K562 (cell line): ENCODE results near the gene ARHGAP26. TPM values are rescaled to one million over a fixed set of nuclear protein-coding genes. Genes with fewer than 3 reads are reported as not detected.

Experiments
- ATAC-seq: fragments of 200-7000 bp; cut with Tn5 transposase; 3 replicates; pipeline ENCODE4 v1.9.1; 2020; ENCODE audit warnings: moderate library complexity
- BruUV-seq: library from RNA; stranded (reverse); fragments of 400-500 nt; replicated peaks from 2 replicates; lab custom pipeline; 2021; lab: Mats Ljungman, UMichigan
- CTCF ChIA-PET: fragments of 300-600 bp; formaldehyde crosslinking; extraction: SDS; loops from one replicate; lab custom pipeline; 2021; ENCODE audit warnings: low intra/inter-chr PET ratio; lab: Yijun Ruan, JAX
- POLR2A ChIA-PET: fragments of 300-600, 350-650 bp; sonication (Branson Sonifier 250); formaldehyde crosslinking; extraction: SDS; loops from one replicate; lab custom pipeline; 2021; ENCODE audit warnings: antibody characterized with exemption, inconsistent platforms; lab: Yijun Ruan, JAX
- DNase-seq, 4 experiments: peaks; one replicate each; pipeline versions ENCODE4 v3.0.0 to v3.0.0-alpha.2; 2011 to 2018; ENCODE audit warnings: low spot score in 3 of 4, mixed read lengths in 3 of 4; ENCODE audit errors: extremely low read depth in 1 of 4
- FAIRE-seq: peaks from 2 replicates; lab custom pipeline; 2011; peaks lifted over from hg19 to GRCh38; lab: Jason Lieb, UNC
- H2AFZ ChIP-seq: 2 replicates; pipeline ENCODE4 v1.6.0; 2011; ENCODE audit warnings: low read depth, low read length, control low read depth, inconsistent platforms
- H3K27ac ChIP-seq: fragments of 200-600 bp; 3 replicates; pipeline ENCODE4 v1.8.0; 2011; ENCODE audit warnings: low read depth, mild to moderate bottlenecking, control low read depth, inconsistent platforms, low read length, moderate library complexity, mixed read lengths; ENCODE audit errors: extremely low read depth
- H3K27me3 ChIP-seq, 2 experiments: fragments of 300-600 bp in 1 of 2; 2 replicates in 1 of 2; 3 replicates in 1 of 2; pipeline versions ENCODE4 v1.6.0 to v1.8.0; 2011; ENCODE audit warnings: inconsistent platforms in 2 of 2, low read length in 2 of 2, mild to moderate bottlenecking in 1 of 2, mixed read lengths in 1 of 2, moderate library complexity in 1 of 2; ENCODE audit not compliant: control insufficient read depth in 2 of 2, insufficient read depth in 2 of 2
- H3K36me3 ChIP-seq: fragments of 300-600 bp; 3 replicates; pipeline ENCODE4 v1.8.0; 2011; ENCODE audit warnings: mild to moderate bottlenecking, low read length, inconsistent platforms; ENCODE audit not compliant: control insufficient read depth, insufficient read depth
- H3K4me1 ChIP-seq, 2 experiments: fragments of 200-600 bp in 1 of 2; replicated peaks in 1 of 2; 2 replicates in 1 of 2; 3 replicates in 1 of 2; pipeline versions ENCODE4 v1.5.1 to v1.8.0; 2011; ENCODE audit warnings: inconsistent platforms in 2 of 2, low read length in 2 of 2, mild to moderate bottlenecking in 1 of 2, mixed read lengths in 1 of 2, moderate library complexity in 1 of 2; ENCODE audit not compliant: control insufficient read depth in 2 of 2, insufficient read depth in 2 of 2
- H3K4me2 ChIP-seq: 2 replicates; pipeline ENCODE4 v1.6.1; 2011; ENCODE audit warnings: low read length, control low read depth, inconsistent platforms, mixed read lengths; ENCODE audit not compliant: insufficient read depth
- H3K4me3 ChIP-seq: fragments of 200-600 bp; sonication (generic), shearing (Covaris generic); 2 replicates; pipeline ENCODE4 v1.5.1; 2016; ENCODE audit warnings: control low read depth, inconsistent platforms
- H3K79me2 ChIP-seq: fragments of 200-600 bp; 3 replicates; pipeline ENCODE4 v1.8.0; 2011; ENCODE audit warnings: low read length, inconsistent platforms; ENCODE audit not compliant: control insufficient read depth, insufficient read depth
- H3K9ac ChIP-seq, 2 experiments: 2 replicates each; pipeline versions ENCODE4 v1.6.0 to v1.6.1; 2011; ENCODE audit warnings: low read depth in 2 of 2, low read length in 2 of 2, control low read depth in 1 of 2, inconsistent platforms in 1 of 2, mild to moderate bottlenecking in 1 of 2, mixed read lengths in 1 of 2; ENCODE audit not compliant: insufficient read depth in 1 of 2
- H3K9me1 ChIP-seq: one replicate; pipeline ENCODE4 v1.6.0; 2011; ENCODE audit warnings: inconsistent platforms, mild to moderate bottlenecking, low read length, moderate library complexity; ENCODE audit not compliant: control insufficient read depth, insufficient read depth
- H3K9me3 ChIP-seq: replicated peaks from 2 replicates; pipeline ENCODE4 v1.5.1; 2011; ENCODE audit warnings: low read depth, low read length, inconsistent platforms; ENCODE audit not compliant: control insufficient read depth, insufficient read depth
- H4K20me1 ChIP-seq: replicated peaks from 2 replicates; pipeline ENCODE4 v1.6.1; 2011; ENCODE audit warnings: low read length, inconsistent platforms, mixed read lengths; ENCODE audit not compliant: control insufficient read depth, insufficient read depth
- CBX3 ChIP-seq, 2 experiments: IDR thresholded peaks; 1 replicate in 1 of 2; 2 replicates in 1 of 2; pipeline ENCODE4 v1.6.1; 2012; ENCODE audit warnings: inconsistent platforms in 2 of 2, low read length in 2 of 2, borderline replicate concordance in 1 of 2, control low read depth in 1 of 2
- CEBPG ChIP-seq, 3 experiments: fragments of 200-800 bp in 1 of 3; sonication (Bioruptor generic) in 1 of 3; sonication (generic) in 1 of 3; formaldehyde crosslinking in 1 of 3; IDR thresholded peaks in 2 of 3; conservative IDR thresholded peaks in 1 of 3; 2 replicates each; pipeline versions ENCODE4 v1.6.1 to v1.8.0; 2016 to 2022; ENCODE audit warnings: missing compliant biosample characterization in 2 of 3, missing genetic modification characterization in 2 of 3, mild to moderate bottlenecking in 1 of 3, missing genetic modification reagents in 1 of 3
- ID3 ChIP-seq, 2 experiments: fragments of 250-450 bp in 1 of 2; fragments of 450-650 bp in 1 of 2; sonication (Bioruptor Pico) in 1 of 2; IDR thresholded peaks; 2 replicates each; pipeline versions ENCODE4 v1.6.1 to v1.8.0; 2016 to 2021; ENCODE audit warnings: mild to moderate bottlenecking in 2 of 2, moderate library complexity in 2 of 2, missing compliant biosample characterization in 1 of 2, missing genetic modification characterization in 1 of 2
- L3MBTL2 ChIP-seq: fragments of 450-650 bp; IDR thresholded peaks from 2 replicates; pipeline ENCODE4 v1.6.1; 2016; ENCODE audit warnings: mild to moderate bottlenecking, moderate library complexity
- MYBL2 ChIP-seq, 2 experiments: fragments of 450-650 bp in 1 of 2; sonication (generic) in 1 of 2; formaldehyde crosslinking in 1 of 2; IDR thresholded peaks; 2 replicates each; pipeline versions ENCODE4 v1.6.1 to v1.8.1; 2017 to 2022; ENCODE audit warnings: borderline replicate concordance in 1 of 2, inconsistent platforms in 1 of 2, low read depth in 1 of 2, mild to moderate bottlenecking in 1 of 2, missing genetic modification reagents in 1 of 2, moderate library complexity in 1 of 2
- NFRKB ChIP-seq: fragments of 450-650 bp; IDR thresholded peaks from 2 replicates; pipeline ENCODE4 v1.6.1; 2016; ENCODE audit warnings: low read depth
- POU5F1 ChIP-seq: fragments of 150-350 bp; IDR thresholded peaks from 2 replicates; pipeline ENCODE4 v1.6.1; 2014; ENCODE audit warnings: borderline replicate concordance, low read length, low read depth, mild to moderate bottlenecking; ENCODE audit not compliant: partially characterized antibody
- TEAD4 ChIP-seq, 2 experiments: sonication (generic) in 1 of 2; formaldehyde crosslinking in 1 of 2; IDR thresholded peaks; 2 replicates each; pipeline versions ENCODE4 v1.6.1 to v1.8.0; 2012 to 2022; ENCODE audit warnings: borderline replicate concordance in 1 of 2, inconsistent platforms in 1 of 2, low read length in 1 of 2, mild to moderate bottlenecking in 1 of 2, missing genetic modification reagents in 1 of 2
- TSC22D4 ChIP-seq: fragments of 450-650 bp; IDR thresholded peaks from 2 replicates; pipeline ENCODE4 v1.6.1; 2016; ENCODE audit warnings: missing genetic modification characterization, missing biosample characterization, control low read depth
- ZNF184 ChIP-seq: sonication (generic); formaldehyde crosslinking; IDR thresholded peaks from 2 replicates; pipeline ENCODE4 v1.5.0; 2020; ENCODE audit warnings: missing genetic modification reagents
- ZNF232 ChIP-seq: sonication (generic); formaldehyde crosslinking; IDR thresholded peaks from 2 replicates; pipeline ENCODE4 v1.8.0; 2022; ENCODE audit warnings: mild to moderate bottlenecking, missing genetic modification reagents
- ZNF75A ChIP-seq: fragments of 450-650 bp; formaldehyde crosslinking; IDR thresholded peaks from 2 replicates; pipeline ENCODE4 v1.4.0; 2020; ENCODE audit warnings: mild to moderate bottlenecking
- WGBS: fragments of 100-300 bp; shearing (Covaris generic); methylation state at CpG from one replicate; pipeline ENCODE4 v1.1.6; 2016; ENCODE audit warnings: low coverage, mixed read lengths; ENCODE audit not compliant: insufficient coverage; ENCODE audit errors: missing lambda C conversion rate; 5-methylcytosine and 5-hydroxymethylcytosine counted together
- in situ Hi-C: fragments of 300-500 bp; cut with MboI; formaldehyde crosslinking; loops from 4 replicates; pipeline ENCODE4 v1.15.0; 2018; ENCODE audit warnings: inconsistent platforms, mixed read lengths
- intact Hi-C: fragments of 100-400 bp; cut with micrococcal nuclease; formaldehyde crosslinking; loops from 2 replicates; pipeline ENCODE4 v1.14.2; 2022
- polyA plus RNA-seq, 8 experiments: library from polyadenylated mRNA; depleted of rRNA in 4 of 8; stranded (reverse) in 5 of 8; unstranded in 3 of 8; fragments of >200 nt; fragmentation: Nextera tagmentation in 2 of 8; fragmentation: Illumina TruSeq in 1 of 8; extraction: Ambion mirVana in 2 of 8; extraction: Trizol in 1 of 8; gene quantifications; 2 replicates each; pipeline versions ENCODE4 v1.2.1 to v1.2.3, GENCODE V29; 2011 to 2014; ENCODE audit warnings: inconsistent platforms in 1 of 8, missing spikeins in 1 of 8
- total RNA-seq, 7 experiments: library from RNA; depleted of rRNA in 6 of 7; stranded (reverse); fragments of >200 nt in 6 of 7; fragmentation: Illumina TruSeq in 2 of 7; extraction: Trizol in 2 of 7; gene quantifications; 2 replicates each; pipeline versions ENCODE4 v1.2.1 to v1.2.3, GENCODE V29; 2011 to 2021; ENCODE audit warnings: low replicate concordance in 1 of 7
- TF ChIP-seq, protein P1 (sequence below): fragments of 450-650 bp; IDR thresholded peaks from 2 replicates; pipeline ENCODE4 v1.6.1; 2016; ENCODE audit warnings: mild to moderate bottlenecking
- TF ChIP-seq, protein P2 (sequence below), 3 experiments: fragments of 200-800 bp in 1 of 3; fragments of 250-450 bp in 1 of 3; fragments of 450-650 bp in 1 of 3; sonication (Bioruptor Pico) in 1 of 3; sonication (Bioruptor generic) in 1 of 3; formaldehyde crosslinking in 1 of 3; IDR thresholded peaks; 2 replicates each; pipeline versions ENCODE4 v1.6.1 to v1.8.0; 2016 to 2022; ENCODE audit warnings: mild to moderate bottlenecking in 2 of 3, missing genetic modification characterization in 2 of 3, missing compliant biosample characterization in 1 of 3, moderate library complexity in 1 of 3

ARHGAP26 gene
- total and polyA plus RNA-seq, 9 of the 15 experiments (the other 6 are each of a cell fraction or from before 2014, with no cell fraction given) = 0.13 to 1.1 (median 0.55) TPM

- ChIA-PET CTCF (no interaction called here), POLR2A (no interaction called here)
- WGBS = 13% methylated on average over 9 of the region's 9 CpGs
- H3K4me3 ChIP-seq = no peak overlapping the region
- BruUV-seq = no TSS peak
- no peak overlapping the region for H3K27ac ChIP-seq
- ATAC-seq (no peak), DNase-seq (no peak), FAIRE-seq (no peak)
- H3K4me2 ChIP-seq = no peak overlapping the region
- H2AFZ ChIP-seq = no peak overlapping the region
- H3K9ac ChIP-seq = no peak overlapping the region
- H3K79me2 ChIP-seq = no peaks in the 10 kb centered on the region
- H3K4me1 ChIP-seq = no peaks in the 10 kb centered on the region; a peak in 1 of 5 replicates
- in situ Hi-C loops (loop anchor here (5.0 kb wide), 1 partner anchor 147 kb away; no protein-coding TSS in a partner anchor), intact Hi-C loops (no loop called here)
- no peaks in the 10 kb centered on the region for H3K36me3 ChIP-seq
- peaks cover 7 to 34% of the 10 kb centered on the region in 2 experiments; a peak in 4 of 5 replicates for H3K27me3 ChIP-seq
- no peaks in the 10 kb centered on the region for H3K9me3 ChIP-seq
- no peaks in the 10 kb centered on the region for H4K20me1 ChIP-seq
- H3K9me1 ChIP-seq = no peaks in the 10 kb centered on the region
- TF ChIP-seq ZNF75A (no peak), NFRKB (no peak), CEBPG (CRISPR knock-in tag; IDR thresholded peaks at IDR 0.05) (no peak), CEBPG (tag; conservative IDR thresholded peaks at IDR 0.05 in 1 of 2, IDR thresholded peaks at IDR 0.05 in 1 of 2) (no peak), CBX3 (IDR thresholded peaks at IDR 0.05; ENCODE audit: borderline replicate concordance in 1 of 2, low read length in 2 of 2) (no peak), ZNF184 (CRISPR knock-in tag) (no peak), TEAD4 (IDR thresholded peaks at IDR 0.05; ENCODE audit: low read length) (no peak), TEAD4 (CRISPR knock-in tag; IDR thresholded peaks at IDR 0.05; ENCODE audit: borderline replicate concordance) (no peak), ZNF232 (CRISPR knock-in tag) (no peak), POU5F1 (no peak), MYBL2 (IDR thresholded peaks at IDR 0.05; ENCODE audit: low read depth) (no peak), MYBL2 (CRISPR knock-in tag; IDR thresholded peaks at IDR 0.05; ENCODE audit: borderline replicate concordance) (no peak), TSC22D4 (no peak), ID3 (CRISPR knock-in tag; IDR thresholded peaks at IDR 0.05) (no peak), ID3 (tag; IDR thresholded peaks at IDR 0.05) (no peak), L3MBTL2 (no peak)
- TF ChIP-seq, protein P1, sequence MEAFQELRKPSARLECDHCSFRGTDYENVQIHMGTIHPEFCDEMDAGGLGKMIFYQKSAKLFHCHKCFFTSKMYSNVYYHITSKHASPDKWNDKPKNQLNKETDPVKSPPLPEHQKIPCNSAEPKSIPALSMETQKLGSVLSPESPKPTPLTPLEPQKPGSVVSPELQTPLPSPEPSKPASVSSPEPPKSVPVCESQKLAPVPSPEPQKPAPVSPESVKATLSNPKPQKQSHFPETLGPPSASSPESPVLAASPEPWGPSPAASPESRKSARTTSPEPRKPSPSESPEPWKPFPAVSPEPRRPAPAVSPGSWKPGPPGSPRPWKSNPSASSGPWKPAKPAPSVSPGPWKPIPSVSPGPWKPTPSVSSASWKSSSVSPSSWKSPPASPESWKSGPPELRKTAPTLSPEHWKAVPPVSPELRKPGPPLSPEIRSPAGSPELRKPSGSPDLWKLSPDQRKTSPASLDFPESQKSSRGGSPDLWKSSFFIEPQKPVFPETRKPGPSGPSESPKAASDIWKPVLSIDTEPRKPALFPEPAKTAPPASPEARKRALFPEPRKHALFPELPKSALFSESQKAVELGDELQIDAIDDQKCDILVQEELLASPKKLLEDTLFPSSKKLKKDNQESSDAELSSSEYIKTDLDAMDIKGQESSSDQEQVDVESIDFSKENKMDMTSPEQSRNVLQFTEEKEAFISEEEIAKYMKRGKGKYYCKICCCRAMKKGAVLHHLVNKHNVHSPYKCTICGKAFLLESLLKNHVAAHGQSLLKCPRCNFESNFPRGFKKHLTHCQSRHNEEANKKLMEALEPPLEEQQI = no peak
- TF ChIP-seq, protein P2, sequence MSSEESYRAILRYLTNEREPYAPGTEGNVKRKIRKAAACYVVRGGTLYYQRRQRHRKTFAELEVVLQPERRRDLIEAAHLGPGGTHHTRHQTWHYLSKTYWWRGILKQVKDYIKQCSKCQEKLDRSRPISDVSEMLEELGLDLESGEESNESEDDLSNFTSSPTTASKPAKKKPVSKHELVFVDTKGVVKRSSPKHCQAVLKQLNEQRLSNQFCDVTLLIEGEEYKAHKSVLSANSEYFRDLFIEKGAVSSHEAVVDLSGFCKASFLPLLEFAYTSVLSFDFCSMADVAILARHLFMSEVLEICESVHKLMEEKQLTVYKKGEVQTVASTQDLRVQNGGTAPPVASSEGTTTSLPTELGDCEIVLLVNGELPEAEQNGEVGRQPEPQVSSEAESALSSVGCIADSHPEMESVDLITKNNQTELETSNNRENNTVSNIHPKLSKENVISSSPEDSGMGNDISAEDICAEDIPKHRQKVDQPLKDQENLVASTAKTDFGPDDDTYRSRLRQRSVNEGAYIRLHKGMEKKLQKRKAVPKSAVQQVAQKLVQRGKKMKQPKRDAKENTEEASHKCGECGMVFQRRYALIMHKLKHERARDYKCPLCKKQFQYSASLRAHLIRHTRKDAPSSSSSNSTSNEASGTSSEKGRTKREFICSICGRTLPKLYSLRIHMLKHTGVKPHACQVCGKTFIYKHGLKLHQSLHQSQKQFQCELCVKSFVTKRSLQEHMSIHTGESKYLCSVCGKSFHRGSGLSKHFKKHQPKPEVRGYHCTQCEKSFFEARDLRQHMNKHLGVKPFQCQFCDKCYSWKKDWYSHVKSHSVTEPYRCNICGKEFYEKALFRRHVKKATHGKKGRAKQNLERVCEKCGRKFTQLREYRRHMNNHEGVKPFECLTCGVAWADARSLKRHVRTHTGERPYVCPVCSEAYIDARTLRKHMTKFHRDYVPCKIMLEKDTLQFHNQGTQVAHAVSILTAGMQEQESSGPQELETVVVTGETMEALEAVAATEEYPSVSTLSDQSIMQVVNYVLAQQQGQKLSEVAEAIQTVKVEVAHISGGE (CRISPR knock-in tag; IDR thresholded peaks at IDR 0.05) = no peak
Observed at GRCh38 chr5:142724821-142725220, 45.4 kb upstream of the ARHGAP26 start.
